ENCODE data around the gene ZNF750.

ZNF750 gene

GRCh38 chr17:82831818-82832200, 8.0 kb downstream of the ZNF750 start:
- no CpG with 5 or more reads among the region's 18 CpGs for WGBS (ENCODE audit: extremely low coverage, insufficient coverage, insufficient read length)

GRCh38 chr17:82831041-82831817, 8.6 kb downstream of the ZNF750 start:
- Histone ChIP-seq H2BK120ac (ENCODE audit: insufficient read depth, low read length, poor library complexity) (no peak overlapping the region), H2BK5ac (ENCODE audit: low read depth, low read length, poor library complexity) (no peak overlapping the region), H3K36me3 (ENCODE audit: control insufficient read depth in 1 of 2, insufficient read depth in 2 of 2, low read length in 2 of 2) (peaks cover 35 to 42% of the 10 kb centered on the region in 2 experiments), H3K18ac (ENCODE audit: low read length) (no peak overlapping the region), H4K8ac (ENCODE audit: low read depth, low read length) (no peak overlapping the region), H3K14ac (ENCODE audit: low read length) (no peak overlapping the region), H3K23ac (ENCODE audit: low read length) (no peak overlapping the region), H4K12ac (ENCODE audit: low read depth, low read length) (no peak overlapping the region), H3K27ac (ENCODE audit: low read depth, low read length) (no peak overlapping the region), H2AK5ac (ENCODE audit: low read length) (no peak overlapping the region), H3K9me3 (ENCODE audit: insufficient read depth, low read depth, low read length) (peaks cover 16% of the 10 kb centered on the region), H3K27me3 (ENCODE audit: insufficient read depth, low read length) (no peaks in the 10 kb centered on the region), H3K79me2 (ENCODE audit: control insufficient read depth, insufficient read depth, low read length, poor library complexity) (peaks cover 2% of the 10 kb centered on the region), H3K4me2 (ENCODE audit: low read length) (no peak overlapping the region), H2BK12ac (ENCODE audit: low read length) (no peak overlapping the region), H4K91ac (ENCODE audit: low read depth, low read length) (no peak overlapping the region), H3K9ac (ENCODE audit: low read length) (no peak overlapping the region), H3K4me1 (ENCODE audit: control insufficient read depth in 1 of 2, insufficient read depth in 2 of 2, low read length in 2 of 2) (peaks cover 2 to 6% of the 10 kb centered on the region in 2 experiments), H2AFZ (ENCODE audit: insufficient read depth, low read length, poor library complexity) (no peak overlapping the region), H3K79me1 (ENCODE audit: low read length) (peaks cover 2% of the 10 kb centered on the region), H3K4ac (ENCODE audit: low read depth, low read length) (no peak overlapping the region), H3K4me3 (ENCODE audit: low read depth, low read length) (no peak overlapping the region)
- WGBS (ENCODE audit: extremely low coverage, insufficient coverage, insufficient read length), result no CpG with 5 or more reads among the region's 29 CpGs
- DNase-seq, result no peak

More at GRCh38 chr17:82831818-82832200, 8.0 kb downstream of the ZNF750 start:
- Histone ChIP-seq H3K79me2 (ENCODE audit: control insufficient read depth, insufficient read depth, low read length, poor library complexity) (peaks cover 2% of the 10 kb centered on the region), H2AK5ac (ENCODE audit: low read length) (no peak overlapping the region), H4K91ac (ENCODE audit: low read depth, low read length) (no peak overlapping the region), H3K4me3 (ENCODE audit: low read depth, low read length) (no peak overlapping the region), H3K9ac (ENCODE audit: low read length) (no peak overlapping the region), H3K9me3 (ENCODE audit: insufficient read depth, low read depth, low read length) (peaks cover 16% of the 10 kb centered on the region), H3K18ac (ENCODE audit: low read length) (no peak overlapping the region), H3K27ac (ENCODE audit: low read depth, low read length) (no peak overlapping the region), H2BK120ac (ENCODE audit: insufficient read depth, low read length, poor library complexity) (no peak overlapping the region), H3K79me1 (ENCODE audit: low read length) (peaks cover 2% of the 10 kb centered on the region), H3K27me3 (ENCODE audit: insufficient read depth, low read length) (no peaks in the 10 kb centered on the region), H4K8ac (ENCODE audit: low read depth, low read length) (no peak overlapping the region), H3K4me2 (ENCODE audit: low read length) (no peak overlapping the region), H3K36me3 (ENCODE audit: control insufficient read depth in 1 of 2, insufficient read depth in 2 of 2, low read length in 2 of 2) (peaks cover 35 to 42% of the 10 kb centered on the region in 2 experiments), H3K4me1 (ENCODE audit: control insufficient read depth in 1 of 2, insufficient read depth in 2 of 2, low read length in 2 of 2) (peaks cover 6 to 9% of the 10 kb centered on the region in 2 experiments), H2BK5ac (ENCODE audit: low read depth, low read length, poor library complexity) (no peak overlapping the region), H2AFZ (ENCODE audit: insufficient read depth, low read length, poor library complexity) (no peak overlapping the region), H3K23ac (ENCODE audit: low read length) (no peak overlapping the region), H3K4ac (ENCODE audit: low read depth, low read length) (no peak overlapping the region), H4K12ac (ENCODE audit: low read depth, low read length) (no peak overlapping the region), H2BK12ac (ENCODE audit: low read length) (no peak overlapping the region), H3K14ac (ENCODE audit: low read length) (no peak overlapping the region)
- no peak for DNase-seq

- Histone ChIP-seq H3K4me1 (ENCODE audit: control insufficient read depth in 1 of 2, insufficient read depth in 2 of 2, low read length in 2 of 2) (no peaks in the 10 kb centered on the region), H4K8ac (ENCODE audit: low read depth, low read length) (no peak overlapping the region), H2AK5ac (ENCODE audit: low read length) (no peak overlapping the region), H2BK5ac (ENCODE audit: low read depth, low read length, poor library complexity) (no peak overlapping the region), H3K18ac (ENCODE audit: low read length) (no peak overlapping the region), H4K91ac (ENCODE audit: low read depth, low read length) (no peak overlapping the region), H2AFZ (ENCODE audit: insufficient read depth, low read length, poor library complexity) (no peak overlapping the region), H3K23ac (ENCODE audit: low read length) (no peak overlapping the region), H3K4ac (ENCODE audit: low read depth, low read length) (no peak overlapping the region), H3K4me2 (ENCODE audit: low read length) (no peak overlapping the region), H3K79me2 (ENCODE audit: control insufficient read depth, insufficient read depth, low read length, poor library complexity) (peaks cover 2% of the 10 kb centered on the region), H2BK12ac (ENCODE audit: low read length) (no peak overlapping the region), H3K36me3 (ENCODE audit: control insufficient read depth in 1 of 2, insufficient read depth in 2 of 2, low read length in 2 of 2) (peaks cover 33 to 42% of the 10 kb centered on the region in 2 experiments), H3K27me3 (ENCODE audit: insufficient read depth, low read length) (no peaks in the 10 kb centered on the region), H4K12ac (ENCODE audit: low read depth, low read length) (no peak overlapping the region), H3K9ac (ENCODE audit: low read length) (no peak overlapping the region), H3K27ac (ENCODE audit: low read depth, low read length) (no peak overlapping the region), H3K9me3 (ENCODE audit: insufficient read depth, low read depth, low read length) (peaks cover 16% of the 10 kb centered on the region), H3K14ac (ENCODE audit: low read length) (no peak overlapping the region), H3K79me1 (ENCODE audit: low read length) (no peaks in the 10 kb centered on the region), H3K4me3 (ENCODE audit: low read depth, low read length) (no peak overlapping the region), H2BK120ac (ENCODE audit: insufficient read depth, low read length, poor library complexity) (no peak overlapping the region)
- no CpG with 5 or more reads among the region's 22 CpGs for WGBS (ENCODE audit: extremely low coverage, insufficient coverage, insufficient read length)
- no peak for DNase-seq
Observed at GRCh38 chr17:82830249-82830661, 9.6 kb downstream of the ZNF750 start.

GRCh38 chr17:82828875-82829487, 10.8 kb downstream of the ZNF750 start:
- no peak overlapping the region for H3K18ac ChIP-seq (ENCODE audit: low read length)
- no peak overlapping the region for H3K23ac ChIP-seq (ENCODE audit: low read length)
- no peaks in the 10 kb centered on the region for H3K4me1 ChIP-seq (ENCODE audit: control insufficient read depth in 1 of 2, insufficient read depth in 2 of 2, low read length in 2 of 2)
- peaks cover 33 to 42% of the 10 kb centered on the region in 2 experiments for H3K36me3 ChIP-seq (ENCODE audit: control insufficient read depth in 1 of 2, insufficient read depth in 2 of 2, low read length in 2 of 2)
- no peak overlapping the region for H3K4ac ChIP-seq (ENCODE audit: low read depth, low read length)
- no peak overlapping the region for H2AK5ac ChIP-seq (ENCODE audit: low read length)
- no peak for DNase-seq
- no peak overlapping the region for H3K27ac ChIP-seq (ENCODE audit: low read depth, low read length)
- no peak overlapping the region for H2BK12ac ChIP-seq (ENCODE audit: low read length)
- H2AFZ ChIP-seq (ENCODE audit: insufficient read depth, low read length, poor library complexity), result no peak overlapping the region
- H3K79me1 ChIP-seq (ENCODE audit: low read length), result no peaks in the 10 kb centered on the region
- peak overlapping the region; percentile 25 for H3K4me3 ChIP-seq (ENCODE audit: low read depth, low read length)
- no peaks in the 10 kb centered on the region for H3K27me3 ChIP-seq (ENCODE audit: insufficient read depth, low read length)
- peaks cover 16% of the 10 kb centered on the region for H3K9me3 ChIP-seq (ENCODE audit: insufficient read depth, low read depth, low read length)
- H3K9ac ChIP-seq (ENCODE audit: low read length), result no peak overlapping the region
- H3K4me2 ChIP-seq (ENCODE audit: low read length), result no peak overlapping the region
- H2BK5ac ChIP-seq (ENCODE audit: low read depth, low read length, poor library complexity), result no peak overlapping the region
- H4K12ac ChIP-seq (ENCODE audit: low read depth, low read length), result no peak overlapping the region
- H4K8ac ChIP-seq (ENCODE audit: low read depth, low read length), result no peak overlapping the region
- no peak overlapping the region for H2BK120ac ChIP-seq (ENCODE audit: insufficient read depth, low read length, poor library complexity)
- no peak overlapping the region for H3K14ac ChIP-seq (ENCODE audit: low read length)
- no peaks in the 10 kb centered on the region for H3K79me2 ChIP-seq (ENCODE audit: control insufficient read depth, insufficient read depth, low read length, poor library complexity)
- no CpG with 5 or more reads among the region's 26 CpGs for WGBS (ENCODE audit: extremely low coverage, insufficient coverage, insufficient read length)
- H4K91ac ChIP-seq (ENCODE audit: low read depth, low read length), result no peak overlapping the region
